ENCODE measurements around the gene PADI6.
"Not testable (repeated sequence)": the region's sequence is repeated elsewhere in the genome, so short reads cannot be mapped to it uniquely, and the experiment has no call there.

The PADI6 gene

DNA sequence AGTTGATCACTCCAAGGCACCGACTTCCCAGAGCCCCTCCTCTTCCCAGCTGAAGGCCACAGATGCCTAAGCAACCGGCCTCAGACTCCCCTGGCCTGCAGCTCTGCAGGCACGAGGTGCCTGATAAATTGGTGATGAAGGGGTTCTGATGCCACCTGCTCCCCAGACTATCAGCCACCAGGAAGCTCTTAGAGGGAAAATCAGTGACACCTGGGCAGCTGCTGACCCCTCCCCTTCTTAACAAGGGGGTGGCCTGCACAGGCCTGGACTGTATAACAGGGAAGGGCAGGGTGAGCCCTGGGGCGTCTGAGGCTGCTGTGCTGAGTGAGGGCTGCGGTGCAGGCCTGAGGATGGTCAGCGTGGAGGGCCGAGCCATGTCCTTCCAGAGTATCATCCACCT is at the start of gene PADI6:
Gene PADI6 (plus strand): TSS at position 301 of the 400 bp plus-strand sequence. CDS start 50 bp downstream, at position 351.
- no peak for DNase-seq (ENCODE audit: low spot score)

DNA sequence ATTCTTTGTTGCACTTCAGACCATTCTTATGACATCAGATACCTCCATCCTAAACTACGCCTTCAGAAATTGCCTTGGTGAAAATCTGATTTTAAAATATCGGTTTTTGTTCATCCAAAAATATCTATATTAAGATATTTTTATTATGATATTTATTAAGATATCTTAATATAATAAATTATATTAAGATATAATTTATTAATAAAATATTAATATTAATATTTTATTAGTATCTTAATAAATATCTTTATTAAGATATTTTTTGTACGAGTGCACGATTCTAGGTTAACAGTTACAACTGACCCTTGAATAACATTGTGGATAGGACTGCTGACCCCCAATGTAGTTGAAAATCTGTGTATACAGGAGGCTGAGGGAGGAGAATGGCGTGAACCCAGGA is 43.1 kb upstream of the PADI6 start:
- no peak for DNase-seq (ENCODE audit: low spot score)

DNA sequence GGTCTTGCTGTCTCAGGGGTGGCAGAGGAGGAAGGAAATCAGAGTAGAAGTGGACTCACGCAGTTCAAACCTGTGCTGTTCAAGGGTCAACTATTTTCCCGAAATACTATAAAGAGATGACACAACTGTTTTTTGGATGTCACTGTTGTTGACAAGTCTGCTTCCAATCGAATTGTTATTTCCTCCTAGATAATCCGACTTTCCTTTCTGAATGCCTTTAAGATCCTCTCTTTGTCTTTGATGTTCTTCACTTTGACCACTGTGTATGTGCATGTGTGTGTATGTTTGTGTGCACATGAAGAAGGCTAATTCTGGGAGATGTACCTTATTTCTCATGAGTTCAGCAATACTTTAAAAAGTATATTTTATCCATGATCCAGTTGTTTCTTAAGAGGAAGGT is 42.4 kb upstream of the PADI6 start:
- DNase-seq (ENCODE audit: low spot score) = no peak

DNA sequence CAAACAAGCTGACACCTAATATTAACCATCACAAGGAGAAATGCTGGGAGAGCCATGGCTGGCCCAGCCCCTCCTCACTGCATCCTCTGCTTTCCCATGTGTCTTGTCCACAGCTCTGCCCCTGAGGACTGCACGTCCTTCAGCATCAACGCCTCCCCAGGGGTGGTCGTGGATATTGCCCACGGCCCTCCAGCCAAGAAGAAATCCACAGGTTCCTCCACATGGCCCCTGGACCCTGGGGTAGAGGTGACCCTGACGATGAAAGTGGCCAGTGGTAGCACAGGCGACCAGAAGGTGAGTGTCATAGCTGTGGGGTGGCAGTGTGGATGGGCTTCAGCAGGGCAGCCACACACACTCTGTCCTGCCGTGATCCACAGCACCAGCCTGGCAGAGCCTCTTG is 41.1 kb upstream of the PADI6 start:
- no peak for DNase-seq (ENCODE audit: low spot score)

DNA sequence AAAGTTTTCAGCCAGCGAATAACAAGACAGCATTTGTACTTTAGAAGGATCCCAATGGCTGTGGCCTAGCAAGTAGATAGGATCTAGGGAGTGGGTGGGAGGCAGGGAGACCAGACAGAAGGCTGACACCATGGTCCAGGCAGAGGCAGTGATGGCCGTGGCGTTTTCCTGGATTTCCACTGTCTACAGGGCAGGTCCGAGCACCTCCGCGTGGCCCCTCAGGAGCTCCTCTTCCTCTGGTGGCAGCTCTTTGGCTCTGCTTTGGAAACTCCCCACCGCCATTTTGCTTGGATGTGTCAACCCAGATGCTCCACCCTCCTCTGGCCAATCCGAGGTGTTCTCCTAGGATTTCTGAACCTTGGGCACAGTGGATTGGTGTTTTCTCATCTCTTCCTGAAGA is 38.9 kb upstream of the PADI6 start:
- DNase-seq (ENCODE audit: low spot score) = no peak

DNA sequence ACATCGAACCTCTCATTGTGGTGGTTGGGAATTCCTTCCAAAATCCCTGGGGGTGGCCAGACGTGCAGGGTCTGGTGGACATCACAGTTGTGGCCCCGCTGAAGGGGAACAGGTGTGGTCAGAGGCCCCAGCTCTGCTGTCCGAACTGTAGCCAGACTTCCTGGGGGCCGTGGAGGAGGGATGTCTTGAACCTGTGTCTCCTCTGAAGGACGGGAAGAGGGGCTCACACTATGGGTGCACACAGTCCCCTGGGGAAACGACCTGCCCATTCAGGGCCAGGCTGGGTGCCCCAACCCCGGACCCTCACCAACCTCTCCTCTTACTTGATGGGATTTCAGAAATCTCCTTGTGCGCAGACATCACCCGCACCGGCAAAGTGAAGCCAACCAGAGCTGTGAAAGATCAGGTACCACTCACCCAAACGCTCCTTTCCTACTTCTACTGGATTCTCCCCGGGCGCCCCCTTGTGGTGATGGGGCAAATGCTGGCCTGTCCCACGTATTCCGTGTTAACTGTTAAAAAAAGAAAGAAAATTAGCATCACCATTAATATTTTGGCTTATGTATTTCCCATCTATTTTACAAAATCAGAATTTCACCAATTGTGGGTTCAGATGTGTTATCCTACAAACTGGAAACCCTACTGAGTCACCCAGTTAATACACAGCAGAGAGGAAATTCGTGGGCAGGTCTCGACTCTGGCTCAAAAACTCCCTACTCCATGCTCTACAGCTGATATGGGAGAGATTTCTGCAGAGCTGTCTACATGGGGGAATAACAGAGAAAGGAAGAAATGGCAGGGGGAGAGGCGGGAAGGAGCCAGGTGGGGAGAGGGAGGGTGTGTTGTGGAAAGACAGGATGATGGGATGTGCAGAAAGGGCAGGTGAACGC is 35.9 kb upstream of the PADI6 start:
- DNase-seq (ENCODE audit: low spot score) = peak; percentile 40

DNA sequence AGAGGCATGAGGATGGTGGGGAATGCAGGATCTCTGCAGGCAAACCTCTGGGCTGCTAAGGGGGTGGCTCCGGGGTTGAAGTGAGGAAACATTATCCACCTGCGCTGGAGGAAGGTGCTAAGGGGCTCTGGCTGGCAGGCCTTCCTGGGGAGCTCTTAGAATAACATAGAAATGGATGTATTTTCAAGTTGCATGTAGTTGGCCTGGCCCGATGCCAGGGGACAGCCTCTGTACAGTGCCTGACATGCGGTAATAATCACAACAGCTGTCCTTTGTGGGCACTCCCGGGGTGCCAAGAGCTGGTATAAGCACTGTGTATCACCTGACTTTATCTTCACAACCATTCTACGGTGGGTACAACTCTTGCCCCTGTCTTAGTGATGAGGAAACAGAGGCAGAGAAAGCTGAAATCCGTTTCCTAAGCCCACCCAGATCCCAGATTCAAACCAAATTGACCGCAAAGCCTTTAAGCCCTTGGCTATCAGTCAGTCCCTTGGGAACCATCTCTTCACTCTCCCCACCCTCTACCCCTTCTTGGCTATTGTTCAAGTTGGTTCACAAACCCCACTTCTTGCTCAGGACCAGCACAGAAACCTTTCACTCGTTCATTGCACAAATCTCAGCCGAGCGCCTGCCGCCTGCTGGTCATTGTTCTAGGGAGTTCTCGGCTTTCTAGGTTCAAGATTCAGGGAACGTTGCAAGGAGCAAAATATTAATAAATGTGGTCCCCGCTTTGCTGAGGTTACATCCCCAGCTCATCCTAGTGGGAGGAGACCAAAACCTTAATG is 33.1 kb upstream of the PADI6 start:
- no peak for DNase-seq (ENCODE audit: low spot score)

DNA sequence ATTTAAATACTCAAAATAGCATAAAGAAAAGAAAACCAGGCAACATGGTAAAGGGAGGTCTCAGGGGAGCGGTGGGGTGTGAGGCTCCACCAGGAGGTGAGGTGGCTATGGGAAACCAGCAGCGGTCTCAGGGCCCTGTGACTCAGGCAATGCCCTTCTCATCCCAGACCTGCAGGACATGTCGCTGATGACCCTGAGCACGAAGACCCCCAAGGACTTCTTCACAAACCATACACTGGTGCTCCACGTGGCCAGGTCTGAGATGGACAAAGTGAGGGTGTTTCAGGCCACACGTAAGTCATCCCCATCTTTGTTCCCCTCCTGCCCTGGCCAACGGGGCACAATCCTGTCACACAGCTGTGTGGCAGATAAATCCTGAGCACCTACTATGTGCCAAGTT is 32.5 kb upstream of the PADI6 start:
- DNase-seq (ENCODE audit: low spot score) = no peak

DNA sequence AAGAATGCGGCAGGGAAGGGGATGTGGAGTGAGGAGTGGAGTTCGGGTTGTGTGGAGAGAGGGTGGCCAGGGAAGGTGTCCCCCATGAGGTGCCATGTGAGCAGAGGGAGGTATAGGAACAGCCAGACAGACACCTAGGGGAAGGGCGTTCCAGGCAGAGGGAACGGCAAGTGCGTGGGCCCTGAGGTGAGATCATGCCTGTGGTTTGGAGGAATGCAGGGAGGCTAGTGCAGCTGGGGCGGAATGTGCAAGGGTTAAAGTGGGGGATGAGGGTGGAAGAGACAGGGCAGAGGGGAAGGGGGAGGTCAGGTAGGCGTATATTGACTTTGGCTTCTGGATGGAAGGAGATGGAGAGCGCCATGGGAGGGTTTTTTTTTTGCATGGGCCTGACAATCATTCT is 31.6 kb upstream of the PADI6 start:
- no peak for DNase-seq (ENCODE audit: low spot score)

DNA sequence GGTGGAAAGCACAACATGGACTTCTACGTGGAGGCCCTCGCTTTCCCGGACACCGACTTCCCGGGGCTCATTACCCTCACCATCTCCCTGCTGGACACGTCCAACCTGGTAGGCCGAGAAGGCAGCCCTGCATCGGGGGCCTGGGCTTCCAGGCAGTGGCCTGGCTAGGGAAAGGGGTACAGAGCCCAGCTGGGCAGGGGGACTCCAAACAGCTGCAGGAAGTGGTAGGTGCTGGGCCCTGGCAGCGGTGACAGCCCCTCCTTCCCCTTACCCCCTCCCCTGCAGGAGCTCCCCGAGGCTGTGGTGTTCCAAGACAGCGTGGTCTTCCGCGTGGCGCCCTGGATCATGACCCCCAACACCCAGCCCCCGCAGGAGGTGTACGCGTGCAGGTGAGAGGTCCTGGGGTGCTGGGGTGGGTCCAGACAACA is 30.0 kb upstream of the PADI6 start:
- no peak for DNase-seq (ENCODE audit: low spot score)

DNA sequence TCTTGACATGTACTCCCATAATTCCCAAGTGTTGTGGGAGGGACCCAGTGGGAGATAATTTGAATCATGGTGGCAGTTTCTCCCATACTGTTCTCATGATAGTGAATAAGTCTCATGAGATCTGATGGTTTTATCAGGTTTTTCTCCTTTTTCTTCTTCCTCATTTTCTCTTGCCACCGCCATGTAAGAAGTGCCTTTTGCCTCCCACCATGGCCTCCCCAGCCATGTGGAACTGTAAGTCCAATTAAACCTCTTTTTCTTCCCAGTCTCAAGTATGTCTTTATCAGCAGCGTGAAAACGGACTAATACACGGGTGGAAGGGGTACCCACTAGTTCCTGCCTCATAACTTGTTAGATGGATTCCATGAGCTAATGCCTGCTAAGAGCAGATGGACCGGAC is 26.5 kb upstream of the PADI6 start:
- DNase-seq (ENCODE audit: low spot score) = not testable (repeated sequence)

DNA sequence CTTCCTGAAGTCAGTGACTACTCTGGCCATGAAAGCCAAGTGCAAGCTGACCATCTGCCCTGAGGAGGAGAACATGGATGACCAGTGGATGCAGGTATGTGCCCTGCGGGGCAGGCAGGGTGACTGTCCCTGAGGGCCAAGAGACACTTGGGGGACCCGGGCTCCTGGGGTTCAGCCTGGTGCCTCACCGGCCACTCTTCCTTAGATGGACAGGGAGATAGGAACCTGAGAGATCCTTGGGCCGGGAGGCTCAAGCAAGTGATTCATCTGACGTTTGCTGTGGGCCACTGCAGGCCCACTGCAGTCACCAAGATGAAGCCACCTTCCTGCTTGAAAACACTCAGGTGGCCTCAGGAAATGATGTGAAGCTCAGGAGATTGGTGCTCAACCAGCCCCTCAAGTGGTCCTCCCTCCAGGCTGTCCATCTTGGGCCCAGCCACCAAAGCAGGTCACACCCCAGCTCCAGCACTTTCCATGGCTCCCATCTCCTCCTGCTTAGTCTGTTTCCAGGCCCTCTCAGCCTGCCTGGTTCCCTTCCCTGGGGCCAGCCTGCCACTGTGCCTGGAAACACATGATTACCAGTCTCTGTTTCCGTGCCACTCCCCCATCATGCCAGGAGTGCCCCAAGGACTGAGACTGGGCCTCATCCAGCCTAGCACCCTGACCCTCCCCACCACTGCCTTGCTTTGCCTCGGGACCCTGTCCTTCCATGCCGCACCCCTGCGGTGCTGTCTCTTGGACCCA is 25.8 kb upstream of the PADI6 start:
- no peak for DNase-seq (ENCODE audit: low spot score)

DNA sequence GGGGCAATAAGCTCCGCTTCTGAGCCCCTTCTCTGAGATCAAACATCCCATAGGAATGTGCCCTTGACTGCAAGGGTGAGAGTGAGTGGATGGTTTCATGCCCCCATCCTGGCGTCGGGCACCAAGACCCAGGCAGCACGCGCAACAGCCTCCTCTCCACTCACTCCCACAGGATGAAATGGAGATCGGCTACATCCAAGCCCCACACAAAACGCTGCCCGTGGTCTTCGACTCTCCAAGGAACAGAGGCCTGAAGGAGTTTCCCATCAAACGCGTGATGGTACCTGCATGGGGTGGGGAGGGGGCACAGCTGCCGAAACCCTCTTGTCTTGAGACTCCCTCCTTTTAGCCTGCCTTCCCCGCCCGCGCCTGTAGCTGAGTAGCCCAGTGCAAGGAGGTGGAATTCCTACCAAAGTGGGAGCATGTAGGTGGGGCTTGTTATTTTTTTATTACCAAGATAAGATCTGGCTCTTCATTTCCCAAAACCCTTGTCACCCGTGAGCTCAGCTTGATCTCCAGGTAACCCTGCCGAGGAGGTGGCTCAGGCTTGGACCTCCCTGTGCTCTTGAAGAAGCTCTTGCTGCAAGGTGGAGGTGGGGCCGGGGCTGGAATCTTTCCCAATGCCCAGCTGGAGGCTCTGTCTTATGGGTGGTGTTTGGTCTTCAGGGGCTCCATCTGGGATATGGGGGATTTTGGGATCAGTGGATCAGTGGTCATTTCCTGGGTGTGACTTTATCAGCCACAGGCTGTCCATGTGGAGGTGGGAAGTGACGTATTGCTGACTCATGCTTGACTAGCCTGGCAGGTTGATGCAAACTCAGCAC is 24.0 kb upstream of the PADI6 start:
- DNase-seq (ENCODE audit: low spot score) = no peak

DNA sequence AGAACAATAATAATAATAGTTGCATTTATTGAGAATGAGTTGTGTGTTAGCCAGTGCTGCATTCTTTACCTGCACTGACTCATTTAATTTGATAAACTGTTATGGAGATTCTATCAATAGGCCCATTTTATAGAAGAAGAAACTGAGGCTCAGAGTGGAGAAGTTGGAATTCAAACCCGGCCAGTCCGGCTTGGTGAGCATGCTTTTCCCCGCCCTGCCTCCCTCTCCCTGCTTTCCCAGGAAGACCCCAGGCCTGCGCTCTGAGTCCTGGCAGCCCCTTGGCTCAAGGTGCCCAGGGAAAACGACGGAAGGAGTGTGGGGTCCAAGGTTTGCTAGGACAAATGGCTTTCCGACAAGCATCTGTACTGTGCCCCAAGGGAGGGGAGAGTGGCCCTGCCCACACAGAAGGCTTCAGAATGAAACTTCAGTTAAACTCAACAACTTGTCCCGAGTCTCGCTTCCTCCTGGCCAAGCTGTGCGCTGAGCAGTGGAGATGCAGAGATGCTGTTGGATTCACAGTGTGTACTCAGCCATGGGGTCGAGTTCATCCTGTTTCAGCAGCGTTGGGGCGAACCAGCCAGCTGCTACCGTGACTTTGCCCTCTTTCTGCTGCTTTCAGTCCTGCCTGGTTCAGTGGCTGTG is 23.3 kb upstream of the PADI6 start:
- DNase-seq (ENCODE audit: low spot score) = no peak

DNA sequence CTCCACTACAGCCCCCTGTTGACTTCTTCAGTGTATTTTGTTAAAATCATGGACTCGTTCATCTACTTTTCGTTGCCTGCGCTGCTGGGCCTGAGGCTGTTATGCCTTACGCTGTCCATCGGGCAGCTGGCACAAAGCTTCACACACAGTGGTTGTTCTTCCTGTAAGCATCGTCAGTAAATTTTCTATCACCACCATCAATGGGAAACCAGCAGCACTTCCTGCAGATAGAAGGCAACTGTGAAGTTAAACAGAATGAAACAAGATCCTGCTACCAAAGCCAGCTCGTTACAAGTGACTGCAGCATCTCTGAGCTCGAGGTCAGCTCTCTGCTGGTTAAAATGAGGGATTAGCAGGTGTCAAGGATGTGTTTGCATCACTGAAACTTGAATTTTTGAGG is 21.9 kb upstream of the PADI6 start:
- DNase-seq (ENCODE audit: low spot score) = no peak

DNA sequence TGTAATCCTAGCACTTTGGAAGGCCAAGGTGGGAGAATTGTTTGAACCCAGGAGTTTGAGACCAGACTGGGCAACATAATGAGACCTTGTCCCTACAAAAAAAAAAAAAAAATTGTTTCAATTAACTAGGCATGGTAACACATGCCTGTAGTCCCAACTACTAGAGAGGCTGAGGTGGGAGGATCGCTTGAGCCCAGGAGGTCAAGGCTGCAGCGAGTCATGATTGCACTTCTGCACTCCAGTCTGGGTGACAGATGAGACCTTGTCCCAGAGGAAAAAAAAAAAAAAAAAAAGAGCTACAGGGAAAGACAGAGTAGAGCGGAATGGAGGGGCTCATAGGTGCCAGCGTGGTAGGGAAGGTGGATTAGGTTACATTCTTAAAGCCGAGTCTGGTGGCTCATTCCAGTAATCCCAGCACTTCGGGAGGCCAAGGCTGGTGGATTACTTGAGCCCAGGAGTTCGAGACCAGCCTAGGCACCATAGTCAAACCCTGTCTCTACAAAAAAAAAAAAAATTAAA is 21.0 kb upstream of the PADI6 start:
- DNase-seq (ENCODE audit: low spot score) = no peak

DNA sequence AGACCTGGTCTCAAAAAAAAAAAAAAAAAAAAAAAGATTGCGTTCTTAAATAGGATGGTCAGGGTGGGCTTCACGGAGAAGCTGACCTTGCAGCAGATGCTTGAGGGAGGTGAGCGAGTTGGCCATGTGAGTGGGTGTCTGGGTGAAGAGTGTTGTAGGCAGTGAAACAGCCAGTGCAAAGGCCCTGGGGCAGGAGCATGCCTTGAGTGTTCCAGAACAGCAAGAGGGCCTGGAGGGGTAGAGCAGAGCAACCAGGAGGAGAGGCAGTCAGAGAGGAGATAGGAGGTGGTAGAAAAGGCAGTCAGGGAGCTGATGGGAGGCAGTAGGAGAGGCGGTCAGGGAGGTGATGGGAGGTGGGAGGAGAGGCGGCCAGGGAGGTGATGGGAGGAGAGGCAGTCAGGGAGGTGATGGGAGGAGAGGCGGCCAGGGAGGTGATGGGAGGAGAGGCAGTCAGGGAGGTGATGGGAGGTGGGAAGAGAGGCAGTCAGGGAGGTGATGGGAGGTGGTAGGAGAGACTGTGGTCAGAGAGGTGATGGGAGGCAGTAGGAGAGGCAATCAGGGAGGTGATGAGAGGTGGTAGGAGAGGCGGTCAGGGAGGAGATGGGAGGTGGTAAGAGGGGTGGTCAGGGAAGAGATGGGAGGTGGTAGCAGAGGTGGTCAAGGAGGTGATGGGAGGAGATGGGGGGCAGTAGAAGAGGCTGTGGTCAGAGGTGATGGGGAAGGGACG is 20.2 kb upstream of the PADI6 start:
- no peak for DNase-seq (ENCODE audit: low spot score)

DNA sequence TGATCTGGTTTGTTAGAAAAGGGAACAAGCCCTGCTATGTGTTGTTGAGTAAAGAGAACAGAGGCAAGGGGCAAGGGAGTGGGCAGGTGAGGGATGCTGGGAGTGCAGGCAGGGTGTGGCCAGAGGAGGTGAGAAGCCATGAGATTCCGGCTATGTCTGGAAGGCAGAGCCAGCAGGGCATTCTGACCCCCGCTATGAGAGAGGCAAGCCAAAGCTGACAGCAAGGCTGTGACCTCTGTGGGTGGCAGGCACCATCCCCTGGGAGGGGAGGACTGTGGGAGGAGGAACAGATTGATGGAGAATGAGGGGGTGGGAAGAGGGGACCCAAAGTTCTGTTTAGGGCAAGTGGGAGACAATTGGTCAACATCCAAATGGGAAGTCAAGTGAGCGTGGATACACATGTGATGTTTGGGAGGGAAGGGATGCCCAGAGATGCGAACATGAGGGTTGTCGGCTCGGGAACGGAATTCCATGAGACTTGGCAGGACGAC is 19.5 kb upstream of the PADI6 start:
- DNase-seq (ENCODE audit: low spot score) = no peak

DNA sequence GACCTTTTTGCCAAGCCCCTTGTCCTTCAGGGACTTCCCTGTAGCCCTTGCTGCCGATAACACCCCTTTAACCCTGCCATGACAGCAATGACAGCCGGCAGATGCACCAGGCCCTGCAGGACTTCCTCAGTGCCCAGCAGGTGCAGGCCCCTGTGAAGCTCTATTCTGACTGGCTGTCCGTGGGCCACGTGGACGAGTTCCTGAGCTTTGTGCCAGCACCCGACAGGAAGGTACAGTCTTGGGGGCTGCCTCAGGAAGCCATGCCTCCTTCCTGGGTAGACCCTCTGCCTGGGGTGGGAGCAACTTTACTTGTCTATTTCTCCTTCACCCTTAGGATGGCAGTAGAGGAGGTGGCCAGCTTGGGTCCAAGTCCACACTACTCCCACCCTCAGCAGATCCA is 16.1 kb upstream of the PADI6 start:
- DNase-seq (ENCODE audit: low spot score) = no peak

DNA sequence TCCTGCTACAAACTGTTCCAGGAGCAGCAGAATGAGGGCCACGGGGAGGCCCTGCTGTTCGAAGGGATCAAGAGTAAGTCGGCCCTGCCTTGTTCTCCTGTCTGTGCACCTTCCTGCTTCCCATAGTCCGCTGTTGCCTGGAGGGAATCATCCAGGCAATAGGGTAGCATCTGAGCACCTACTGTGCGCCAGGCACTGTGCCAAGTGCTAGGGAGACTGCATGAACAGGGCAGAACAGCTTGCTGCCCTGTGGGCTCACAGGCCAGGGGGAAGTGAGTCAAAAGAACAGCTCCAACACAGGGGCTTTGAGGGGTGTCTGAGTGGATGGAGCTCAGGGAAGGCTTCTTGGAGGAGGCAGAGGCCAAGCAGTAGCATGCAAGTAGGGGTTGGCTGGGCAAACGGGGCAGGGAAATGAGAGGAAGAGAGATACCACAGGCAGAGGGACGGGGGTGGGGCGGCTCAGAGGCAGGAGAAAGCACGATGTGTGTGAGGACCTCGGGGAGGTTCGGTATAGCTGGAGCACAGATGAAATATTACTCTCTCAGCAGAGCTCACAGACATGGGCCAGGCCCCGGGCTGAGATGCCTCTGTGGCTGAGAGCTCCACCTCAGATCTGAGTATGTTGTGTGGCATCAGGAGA is 15.5 kb upstream of the PADI6 start:
- no peak for DNase-seq (ENCODE audit: low spot score)
